GM18517 (cell line): ENCODE data around the gene ODF2L.

Source experiments
- ATAC-seq: cut with Tn5 transposase; IDR thresholded peaks from one replicate; pipeline ENCODE4 v1.9.1; 2021; ENCODE audit warnings: mild to moderate bottlenecking, moderate library complexity; ENCODE audit not compliant: unreplicated experiment

The ODF2L gene, protein sequence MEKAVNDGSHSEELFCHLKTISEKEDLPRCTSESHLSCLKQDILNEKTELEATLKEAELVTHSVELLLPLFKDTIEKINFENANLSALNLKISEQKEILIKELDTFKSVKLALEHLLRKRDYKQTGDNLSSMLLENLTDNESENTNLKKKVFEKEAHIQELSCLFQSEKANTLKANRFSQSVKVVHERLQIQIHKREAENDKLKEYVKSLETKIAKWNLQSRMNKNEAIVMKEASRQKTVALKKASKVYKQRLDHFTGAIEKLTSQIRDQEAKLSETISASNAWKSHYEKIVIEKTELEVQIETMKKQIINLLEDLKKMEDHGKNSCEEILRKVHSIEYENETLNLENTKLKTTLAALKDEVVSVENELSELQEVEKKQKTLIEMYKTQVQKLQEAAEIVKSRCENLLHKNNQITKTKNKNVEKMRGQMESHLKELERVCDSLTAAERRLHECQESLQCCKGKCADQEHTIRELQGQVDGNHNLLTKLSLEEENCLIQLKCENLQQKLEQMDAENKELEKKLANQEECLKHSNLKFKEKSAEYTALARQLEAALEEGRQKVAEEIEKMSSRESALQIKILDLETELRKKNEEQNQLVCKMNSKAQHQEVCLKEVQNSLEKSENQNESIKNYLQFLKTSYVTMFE

DNA sequence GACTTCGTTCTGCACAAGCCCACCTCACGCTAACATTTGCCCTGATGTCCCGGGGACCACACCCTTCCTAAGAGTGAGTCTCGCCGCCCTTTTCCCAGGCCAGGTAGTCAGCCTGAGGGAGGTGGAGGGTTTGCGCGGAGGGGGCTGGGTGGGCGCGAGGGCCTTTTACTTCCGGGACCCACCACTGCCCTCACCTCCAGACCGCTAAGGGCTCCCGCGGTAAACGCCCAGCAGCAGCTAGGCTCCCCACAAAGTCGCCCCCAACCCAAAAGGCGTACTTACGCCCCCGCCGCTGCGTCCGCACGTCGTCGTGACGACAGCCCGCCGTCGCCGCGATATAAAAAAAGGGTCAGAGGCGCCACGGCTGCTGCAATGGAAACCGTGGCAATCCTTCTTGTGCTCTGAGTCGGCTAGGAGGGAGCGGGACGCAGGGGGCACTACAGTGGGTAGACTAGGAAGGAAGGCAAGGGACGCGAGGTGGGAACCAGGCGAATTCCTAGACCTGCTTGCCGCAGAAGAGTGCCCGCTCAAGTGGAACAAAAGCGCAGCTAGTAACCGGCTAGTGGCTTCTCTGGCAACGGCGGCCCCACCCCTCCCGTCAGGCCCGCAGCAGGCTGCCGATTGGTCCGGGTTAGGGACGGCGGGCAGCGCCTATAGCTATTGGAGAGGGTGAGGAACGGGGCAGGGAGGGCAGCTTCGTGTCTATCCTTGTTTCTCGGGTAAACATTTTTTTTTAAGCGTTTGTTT lies at the start of gene ODF2L:
ODF2L (minus strand) TSS at position 573 of the 747 bp plus-strand sequence. CDS start 9,296 bp downstream, outside the sequence.
- ATAC-seq = peak; percentile 99

DNA sequence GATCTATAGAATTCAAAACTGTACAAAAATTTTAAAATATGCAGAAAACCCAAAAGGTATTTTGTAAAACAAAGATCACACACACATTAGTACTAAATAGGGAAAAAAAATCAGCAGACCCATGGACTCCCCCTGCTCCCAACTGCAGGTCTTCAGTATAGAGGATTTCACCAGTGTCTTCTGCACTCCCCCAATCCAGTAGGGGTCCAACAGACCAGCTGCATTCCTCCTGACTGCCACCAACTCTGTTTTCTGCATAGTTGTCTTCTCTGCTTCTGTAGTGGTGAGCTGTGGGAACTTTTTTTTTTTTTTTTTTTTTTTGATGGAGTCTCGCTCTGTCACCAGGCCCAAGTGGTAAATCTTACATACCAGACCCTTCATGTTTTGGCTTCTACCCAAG lies 49.8 kb upstream of the ODF2L start:
- ATAC-seq = no peak

DNA sequence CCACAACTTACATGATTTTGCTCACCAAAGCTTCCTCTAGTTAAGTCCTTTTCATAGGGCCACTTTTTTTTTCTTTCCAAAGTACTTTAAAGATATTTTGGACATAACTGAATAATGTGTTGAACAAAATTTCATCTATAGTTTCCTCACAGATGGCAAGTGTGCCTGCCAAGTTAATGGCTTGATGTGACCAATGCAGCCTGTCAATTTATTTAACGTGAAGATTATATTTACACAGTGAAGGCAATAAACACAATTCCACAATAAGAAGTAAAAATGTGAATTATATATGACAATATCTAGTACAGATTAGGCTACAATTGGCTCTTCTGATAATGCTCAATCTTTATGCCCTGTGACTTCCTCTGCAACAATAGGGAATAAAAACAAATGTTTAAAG lies 45.9 kb upstream of the ODF2L start:
- ATAC-seq = no peak

DNA sequence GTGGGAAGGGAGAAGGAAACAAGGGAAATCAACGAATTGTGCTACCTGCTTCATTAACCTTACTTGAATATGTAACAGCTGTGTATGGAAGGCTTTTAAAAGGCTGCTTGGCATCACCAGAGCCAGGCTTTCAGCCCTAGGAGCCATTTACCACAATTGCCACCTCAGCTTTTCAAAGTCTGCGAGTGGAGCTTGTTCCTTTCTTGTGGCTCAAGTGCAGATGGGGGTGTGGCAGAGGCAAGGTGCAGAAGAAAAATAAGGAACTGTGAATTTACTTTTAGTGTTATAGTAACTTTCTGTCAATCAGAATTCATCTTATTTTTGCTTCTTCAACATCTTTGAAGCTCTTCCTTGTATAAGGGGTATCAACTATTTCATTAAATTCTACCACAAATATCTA lies 45.5 kb upstream of the ODF2L start:
- ATAC-seq = no peak

DNA sequence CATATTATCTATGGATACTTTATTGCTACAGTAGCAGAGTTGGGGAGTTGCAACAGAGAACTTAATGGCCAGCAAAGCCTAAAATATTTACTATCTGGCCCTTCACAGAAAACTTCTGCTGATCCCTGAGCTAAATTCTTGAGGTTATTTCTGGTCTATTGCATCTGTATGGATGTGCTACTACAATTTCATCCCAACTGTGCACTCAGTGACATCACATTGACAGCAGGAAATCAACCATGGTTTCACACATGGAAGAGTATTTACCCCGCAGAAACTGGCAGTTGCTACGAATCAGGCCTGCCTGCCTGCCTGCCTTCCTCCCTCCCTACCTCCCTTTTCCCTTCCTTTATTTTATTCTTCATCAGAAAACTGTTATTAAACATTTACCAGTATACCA lies 39.9 kb upstream of the ODF2L start:
- ATAC-seq = no peak

DNA sequence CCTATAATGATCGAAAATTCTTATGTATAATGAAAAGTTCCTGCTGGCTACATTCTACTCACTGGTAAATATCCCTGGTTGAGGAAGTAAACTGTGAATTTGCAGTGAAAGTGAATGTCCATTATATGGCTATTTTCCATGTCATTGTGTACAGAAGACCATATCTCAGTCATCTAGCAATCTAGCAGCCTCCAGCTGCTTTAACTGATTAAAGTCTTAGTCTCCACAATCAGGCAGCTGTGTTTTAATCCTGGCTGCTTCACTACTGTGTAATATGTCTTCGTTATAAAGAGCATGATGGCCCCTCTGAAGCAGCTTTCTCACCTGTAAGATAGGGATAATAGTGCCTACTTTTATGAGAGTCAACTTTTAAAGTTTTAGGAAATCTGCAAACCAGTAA lies 39.2 kb upstream of the ODF2L start:
- no peak for ATAC-seq

DNA sequence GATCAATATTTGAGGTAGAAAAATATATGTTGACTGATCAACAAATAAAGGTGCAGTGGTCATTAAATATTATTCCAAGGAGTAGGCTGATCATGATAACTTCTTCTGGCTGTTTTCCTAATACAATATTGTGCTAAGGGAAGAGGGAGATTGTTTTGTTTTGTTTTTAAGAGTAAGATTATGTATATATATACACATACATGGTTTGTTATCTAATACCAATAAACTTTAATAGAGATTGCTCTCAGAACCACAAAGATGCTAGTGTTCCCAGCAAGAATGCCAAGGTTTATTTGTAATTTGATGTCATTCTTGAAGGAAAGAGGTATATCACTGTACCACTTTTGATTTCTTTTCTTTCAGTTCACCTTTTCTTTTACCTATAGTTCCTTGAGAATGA lies 37.9 kb upstream of the ODF2L start:
- no peak for ATAC-seq

DNA sequence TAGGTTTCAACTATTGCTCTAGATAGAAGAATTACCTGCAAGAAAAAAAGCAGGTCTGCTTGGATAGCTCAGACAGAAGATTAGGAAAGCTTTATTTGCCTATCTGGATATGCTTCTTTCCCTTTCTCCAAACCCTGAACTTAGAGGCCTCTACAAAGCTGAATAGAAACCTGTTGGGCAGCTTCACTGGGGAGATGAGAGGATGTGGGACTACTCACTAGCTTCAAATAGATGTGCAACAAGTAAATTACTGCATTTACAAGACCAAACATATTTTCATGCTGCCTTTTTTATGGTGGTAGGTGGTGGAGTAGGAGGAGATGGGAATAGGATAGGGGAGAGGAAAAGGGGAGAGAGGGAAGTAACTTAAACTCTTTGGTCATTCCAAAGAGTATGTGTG lies 34.3 kb upstream of the ODF2L start:
- ATAC-seq = no peak

DNA sequence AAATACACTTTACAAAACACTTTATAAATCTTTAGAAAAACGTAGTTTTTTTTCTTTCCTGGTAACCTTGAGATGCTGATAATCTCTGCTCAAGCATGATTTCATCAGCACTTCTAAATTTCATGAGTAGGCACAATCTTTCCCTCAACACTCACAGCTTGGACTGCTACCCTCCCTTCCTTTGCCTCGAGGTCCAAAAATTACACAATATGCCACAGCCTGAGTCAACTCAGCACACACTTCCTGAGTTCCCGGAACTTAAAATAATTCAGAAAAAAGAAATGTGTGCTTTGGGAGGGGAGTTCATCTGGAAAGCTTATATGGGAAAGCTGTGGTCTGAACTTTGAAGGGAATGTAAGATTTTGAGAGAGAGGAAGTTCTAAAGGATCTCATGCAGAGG lies 33.7 kb upstream of the ODF2L start:
- no peak for ATAC-seq

DNA sequence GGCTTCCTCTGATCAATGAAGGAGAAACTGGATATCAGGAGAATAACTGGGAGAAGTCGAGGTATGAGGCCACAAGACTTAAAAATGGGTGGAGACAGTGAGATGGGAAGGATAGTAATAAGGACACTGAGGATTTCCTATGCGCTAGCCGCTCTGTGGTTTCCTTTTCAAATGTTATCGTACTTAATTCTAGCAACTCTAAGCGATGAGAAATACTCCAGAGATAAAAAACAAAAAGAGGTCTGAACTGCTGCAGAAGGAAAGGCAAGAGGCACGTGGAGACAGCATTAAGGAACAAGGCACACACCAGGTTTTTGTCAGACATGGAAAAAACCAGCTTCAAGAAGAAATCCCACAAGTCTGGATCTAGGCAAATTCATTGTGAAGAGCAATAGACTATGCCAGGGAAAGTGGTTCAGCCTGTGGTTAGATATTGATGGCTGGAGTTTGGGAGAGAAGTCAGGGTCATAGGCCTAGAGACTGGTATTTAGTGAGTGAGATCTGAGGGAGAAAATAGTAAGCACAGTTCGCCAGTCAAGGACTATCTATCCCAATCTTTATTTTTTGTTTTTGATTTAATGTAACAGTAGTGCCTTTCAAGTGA lies 33.1 kb upstream of the ODF2L start:
- ATAC-seq = no peak

DNA sequence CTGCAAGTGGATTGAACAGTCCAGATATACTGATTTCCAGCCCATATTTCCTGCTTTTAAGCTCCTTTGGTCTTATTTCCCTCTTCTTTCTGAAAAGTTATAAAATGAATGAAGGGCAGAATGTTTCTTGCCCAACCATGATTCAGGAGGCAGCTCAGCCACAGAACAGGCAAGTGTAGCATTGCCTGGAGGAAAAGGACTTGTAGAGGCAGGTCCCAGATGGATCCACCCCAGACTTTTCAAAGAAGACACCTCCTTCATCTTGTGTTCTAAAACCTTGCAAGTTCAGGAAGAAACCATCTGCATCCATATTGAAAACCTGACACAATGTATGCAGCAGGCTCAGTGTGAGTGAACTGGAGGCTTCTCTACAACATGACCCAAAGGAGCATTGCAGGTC lies 27.8 kb upstream of the ODF2L start, which contains the start of gene CLCA2:
CLCA2 (plus strand) TSS at position 299 of the 400 bp plus-strand sequence; CDS start at position 376, 77 bp downstream.
- no peak for ATAC-seq

DNA sequence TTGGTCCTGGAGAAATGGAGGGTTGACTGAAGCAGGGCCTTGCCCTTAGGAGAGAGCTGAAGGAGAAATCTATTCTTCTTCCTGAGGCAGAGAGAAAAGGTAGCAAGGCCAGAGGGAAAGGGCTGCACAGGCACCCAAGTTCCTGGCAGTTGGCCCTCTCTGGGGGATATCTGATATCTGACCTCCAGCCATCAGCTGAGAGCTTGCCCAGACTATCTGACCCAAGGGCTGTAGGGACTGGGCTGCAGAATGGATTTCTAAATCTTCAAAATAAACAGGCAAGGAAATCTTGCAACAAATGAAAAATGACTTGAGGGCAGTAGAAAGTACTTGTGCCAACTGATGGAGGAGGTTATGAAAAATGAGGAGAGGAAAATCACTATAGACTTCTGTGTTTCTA lies 27.4 kb upstream of the ODF2L start:
- no peak for ATAC-seq

DNA sequence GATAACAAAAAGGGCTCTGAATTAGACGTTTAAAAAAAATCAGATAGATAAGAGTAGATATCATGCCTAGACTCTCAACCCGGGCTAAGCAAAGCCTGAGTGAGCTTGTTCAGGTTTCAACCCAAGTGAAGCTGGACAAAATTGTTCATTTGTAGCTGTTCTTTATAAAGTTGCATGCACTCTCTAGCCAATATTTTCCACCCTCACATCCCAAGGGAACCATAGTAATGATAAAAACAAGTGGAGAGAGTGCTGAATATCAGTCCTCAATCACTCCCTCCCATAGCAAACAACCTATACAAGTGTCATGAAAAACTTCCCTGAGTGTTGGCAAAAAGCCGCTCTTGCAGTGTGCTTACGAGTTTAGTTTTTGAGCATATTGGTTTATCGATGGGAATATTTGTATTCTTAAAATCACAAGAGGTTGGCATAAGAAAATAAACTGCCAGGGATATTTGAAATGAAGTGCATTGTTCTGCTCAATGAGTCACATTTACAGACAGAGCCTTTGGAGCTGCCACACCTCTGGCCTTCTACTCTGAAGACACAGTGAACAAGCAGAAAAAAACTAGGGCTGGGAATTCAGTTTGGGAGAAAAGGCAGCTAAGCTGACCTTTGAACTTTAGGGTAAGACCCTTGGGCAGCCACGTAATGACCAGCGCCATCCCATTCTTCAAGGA lies 25.6 kb upstream of the ODF2L start:
- ATAC-seq = no peak

DNA sequence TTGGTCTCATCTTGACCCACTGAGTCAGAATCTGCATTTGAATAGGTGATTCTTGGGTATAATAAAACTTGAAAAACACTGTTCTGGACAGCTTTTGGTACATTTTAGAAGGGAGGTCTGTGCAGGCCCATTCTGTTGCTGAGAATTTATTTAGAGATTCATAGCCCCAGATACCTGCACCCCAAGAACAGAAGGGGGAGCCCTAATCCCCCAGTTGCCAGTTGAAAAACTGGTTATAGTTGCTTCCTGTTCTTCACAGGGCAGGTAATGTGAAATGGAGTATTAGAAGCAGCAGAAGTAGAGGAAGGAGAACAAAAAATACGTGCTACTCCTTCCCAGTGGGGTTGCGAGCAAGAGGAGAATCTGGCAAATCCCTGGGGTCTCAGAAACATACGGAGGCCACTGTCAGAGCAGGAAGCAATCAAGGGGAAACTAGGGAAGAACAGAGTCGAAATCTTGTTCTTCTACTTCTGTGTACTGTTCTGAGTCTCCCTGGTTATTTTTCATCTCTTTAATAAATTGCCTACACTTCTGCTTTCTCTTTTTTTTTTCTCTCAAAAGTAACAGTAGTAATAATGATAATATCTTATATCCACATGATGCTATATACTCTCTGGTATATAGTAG lies 23.3 kb upstream of the ODF2L start:
- no peak for ATAC-seq

DNA sequence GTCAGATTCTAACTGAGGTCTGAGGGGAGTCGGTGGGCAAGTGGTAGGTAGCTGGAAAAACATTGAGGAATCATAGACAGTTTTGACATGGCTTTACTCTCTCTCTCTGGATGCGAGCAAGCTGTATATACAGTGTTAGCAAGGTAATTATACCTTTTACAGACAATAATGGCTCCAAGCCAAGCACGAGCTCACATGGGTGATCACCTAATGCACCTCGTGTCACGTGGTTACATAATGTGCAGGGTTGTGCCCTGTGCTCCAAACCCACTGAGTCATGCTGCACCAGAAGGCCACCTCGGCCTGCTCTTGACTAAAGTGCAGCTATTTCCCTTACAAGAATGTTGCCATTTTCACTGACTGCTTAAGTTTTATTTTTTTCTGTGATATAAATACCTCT lies 20.2 kb upstream of the ODF2L start:
- ATAC-seq = no peak

DNA sequence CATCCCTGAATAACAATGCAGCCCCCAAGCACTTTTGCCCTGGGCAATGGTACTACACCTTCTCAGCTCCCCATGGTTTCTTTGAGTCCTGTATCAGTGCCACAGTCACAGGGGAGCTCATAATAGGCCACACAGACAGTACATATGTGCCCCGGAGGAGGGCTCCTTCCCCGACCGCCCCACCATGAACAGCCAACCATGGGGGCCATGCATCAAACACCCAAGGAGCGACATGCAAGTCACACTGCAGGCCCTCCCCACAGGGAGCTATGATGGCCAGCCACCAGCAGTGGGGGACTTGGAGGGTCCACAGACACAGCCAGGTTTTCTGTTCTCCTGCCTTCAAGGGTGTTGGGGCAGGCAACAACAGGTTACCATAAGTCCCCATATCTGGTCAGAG lies 14.8 kb upstream of the ODF2L start:
- ATAC-seq = no peak

DNA sequence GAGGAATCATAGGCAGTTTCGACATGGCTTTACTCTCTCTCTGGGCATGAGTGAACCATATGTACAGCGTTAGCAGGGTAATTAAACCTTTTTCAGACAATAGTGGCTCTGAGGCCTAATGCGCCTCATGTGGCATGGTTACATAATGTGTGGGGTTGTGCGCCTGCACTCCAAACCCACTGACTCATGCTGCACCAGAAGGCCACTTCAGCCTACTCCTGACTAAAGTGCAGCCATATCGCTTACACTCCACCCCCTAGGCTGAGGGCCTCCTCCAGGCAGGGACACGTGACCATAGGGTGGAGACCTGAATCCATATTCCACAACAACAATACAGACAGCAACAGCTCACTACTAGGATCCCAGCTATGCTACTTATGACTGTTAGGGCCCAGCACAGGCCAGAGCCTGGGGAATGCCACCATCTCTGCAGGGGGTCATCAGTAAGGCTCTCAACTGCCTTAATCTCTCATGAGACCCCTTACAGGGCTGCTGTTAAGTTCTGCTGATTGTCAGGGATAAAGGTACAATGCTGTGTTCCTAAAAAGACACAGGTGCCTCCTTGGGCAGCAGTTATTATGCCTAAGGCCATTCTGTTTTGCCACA lies 13.4 kb upstream of the ODF2L start:
- ATAC-seq = no peak

DNA sequence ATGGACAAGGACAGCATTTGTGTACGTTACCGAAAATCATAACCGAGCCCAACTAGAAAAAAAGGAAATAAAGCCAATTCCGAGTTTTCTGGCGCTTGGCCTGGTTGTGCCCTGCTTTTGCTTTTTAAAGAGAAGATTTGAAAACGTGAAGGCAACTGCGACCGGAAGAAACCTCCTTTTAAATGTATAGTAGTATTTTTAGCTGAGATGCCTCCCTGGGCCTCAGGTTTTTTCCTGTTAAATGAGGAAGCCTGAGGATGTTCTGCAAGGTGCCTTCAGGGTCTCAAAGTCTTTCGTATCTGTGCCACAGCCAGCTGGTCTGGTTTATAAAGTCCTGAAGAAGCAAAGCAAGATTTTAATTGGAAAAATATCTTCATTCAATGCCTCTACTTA lies 371 bp upstream of the ODF2L start:
- ATAC-seq = peak; percentile 30

DNA sequence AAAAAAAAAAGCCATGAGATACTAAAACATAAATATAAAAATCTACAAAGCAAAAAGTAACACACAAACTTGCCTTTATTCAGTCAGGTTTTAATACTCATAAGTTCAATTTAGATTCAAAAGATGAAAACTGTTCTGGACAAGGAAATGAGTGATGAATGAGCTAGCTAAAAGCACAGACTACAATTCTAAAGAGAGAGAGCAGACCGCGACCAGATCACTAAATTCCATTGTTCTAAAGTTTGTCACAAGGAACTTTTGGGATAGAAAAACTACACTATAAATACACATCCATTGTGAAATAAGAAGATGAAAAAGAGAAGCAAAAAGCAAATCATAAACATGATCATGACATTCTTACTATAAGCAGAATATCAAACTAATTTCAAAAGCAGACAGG lies 1.7 kb downstream of the ODF2L start:
- ATAC-seq = no peak

DNA sequence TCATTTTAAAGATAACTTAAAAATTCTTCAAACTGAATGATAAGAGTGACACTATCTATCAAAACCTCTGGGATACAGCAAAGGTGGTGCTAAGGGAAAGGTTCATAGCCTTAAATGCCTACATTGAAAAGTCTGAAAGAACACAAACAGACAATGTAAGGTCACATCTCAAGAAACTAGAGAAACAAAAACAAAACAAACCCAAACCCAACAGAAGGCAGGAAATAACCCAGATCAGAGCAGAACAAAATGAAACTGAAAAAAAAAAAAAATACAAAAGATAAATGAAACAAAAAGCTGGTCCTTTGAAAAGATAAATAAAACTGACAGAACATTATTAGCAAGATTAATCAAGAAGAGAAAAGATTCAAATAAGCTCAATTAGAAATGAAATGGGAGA lies 6.8 kb downstream of the ODF2L start:
- peak; percentile 91 for ATAC-seq
